Measurements from ENCODE around the gene ARV1. TPM values are rescaled to one million over a fixed set of nuclear protein-coding genes. Genes with fewer than 3 reads are reported as not detected.

Gene ARV1
- total RNA-seq, 1 experiment from 2014 or later, result 25.9 TPM

DNA sequence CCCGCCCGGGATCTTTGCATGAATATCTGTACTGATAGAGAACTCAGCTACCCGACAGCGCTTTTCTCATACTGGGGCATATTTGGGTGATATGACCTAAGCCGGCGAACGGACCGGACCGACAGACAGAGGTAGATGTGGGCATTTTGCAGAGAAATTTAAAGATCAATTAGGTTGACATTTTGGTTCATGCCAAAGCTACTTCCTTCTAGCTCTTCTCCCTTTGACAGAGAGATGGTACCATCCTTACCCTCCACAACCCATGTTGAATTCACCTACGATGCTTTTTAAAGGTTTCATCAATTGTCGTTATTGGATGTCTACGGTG is 459 bp downstream of the ARV1 start:
- TF ChIP-seq POLR2AphosphoS5 (IDR thresholded peaks at IDR 0.05; ENCODE audit: low read depth, low read length), result no peak
- TF ChIP-seq, protein P1, sequence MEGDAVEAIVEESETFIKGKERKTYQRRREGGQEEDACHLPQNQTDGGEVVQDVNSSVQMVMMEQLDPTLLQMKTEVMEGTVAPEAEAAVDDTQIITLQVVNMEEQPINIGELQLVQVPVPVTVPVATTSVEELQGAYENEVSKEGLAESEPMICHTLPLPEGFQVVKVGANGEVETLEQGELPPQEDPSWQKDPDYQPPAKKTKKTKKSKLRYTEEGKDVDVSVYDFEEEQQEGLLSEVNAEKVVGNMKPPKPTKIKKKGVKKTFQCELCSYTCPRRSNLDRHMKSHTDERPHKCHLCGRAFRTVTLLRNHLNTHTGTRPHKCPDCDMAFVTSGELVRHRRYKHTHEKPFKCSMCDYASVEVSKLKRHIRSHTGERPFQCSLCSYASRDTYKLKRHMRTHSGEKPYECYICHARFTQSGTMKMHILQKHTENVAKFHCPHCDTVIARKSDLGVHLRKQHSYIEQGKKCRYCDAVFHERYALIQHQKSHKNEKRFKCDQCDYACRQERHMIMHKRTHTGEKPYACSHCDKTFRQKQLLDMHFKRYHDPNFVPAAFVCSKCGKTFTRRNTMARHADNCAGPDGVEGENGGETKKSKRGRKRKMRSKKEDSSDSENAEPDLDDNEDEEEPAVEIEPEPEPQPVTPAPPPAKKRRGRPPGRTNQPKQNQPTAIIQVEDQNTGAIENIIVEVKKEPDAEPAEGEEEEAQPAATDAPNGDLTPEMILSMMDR (IDR thresholded peaks at IDR 0.05), result no peak
- TF ChIP-seq, protein P2, sequence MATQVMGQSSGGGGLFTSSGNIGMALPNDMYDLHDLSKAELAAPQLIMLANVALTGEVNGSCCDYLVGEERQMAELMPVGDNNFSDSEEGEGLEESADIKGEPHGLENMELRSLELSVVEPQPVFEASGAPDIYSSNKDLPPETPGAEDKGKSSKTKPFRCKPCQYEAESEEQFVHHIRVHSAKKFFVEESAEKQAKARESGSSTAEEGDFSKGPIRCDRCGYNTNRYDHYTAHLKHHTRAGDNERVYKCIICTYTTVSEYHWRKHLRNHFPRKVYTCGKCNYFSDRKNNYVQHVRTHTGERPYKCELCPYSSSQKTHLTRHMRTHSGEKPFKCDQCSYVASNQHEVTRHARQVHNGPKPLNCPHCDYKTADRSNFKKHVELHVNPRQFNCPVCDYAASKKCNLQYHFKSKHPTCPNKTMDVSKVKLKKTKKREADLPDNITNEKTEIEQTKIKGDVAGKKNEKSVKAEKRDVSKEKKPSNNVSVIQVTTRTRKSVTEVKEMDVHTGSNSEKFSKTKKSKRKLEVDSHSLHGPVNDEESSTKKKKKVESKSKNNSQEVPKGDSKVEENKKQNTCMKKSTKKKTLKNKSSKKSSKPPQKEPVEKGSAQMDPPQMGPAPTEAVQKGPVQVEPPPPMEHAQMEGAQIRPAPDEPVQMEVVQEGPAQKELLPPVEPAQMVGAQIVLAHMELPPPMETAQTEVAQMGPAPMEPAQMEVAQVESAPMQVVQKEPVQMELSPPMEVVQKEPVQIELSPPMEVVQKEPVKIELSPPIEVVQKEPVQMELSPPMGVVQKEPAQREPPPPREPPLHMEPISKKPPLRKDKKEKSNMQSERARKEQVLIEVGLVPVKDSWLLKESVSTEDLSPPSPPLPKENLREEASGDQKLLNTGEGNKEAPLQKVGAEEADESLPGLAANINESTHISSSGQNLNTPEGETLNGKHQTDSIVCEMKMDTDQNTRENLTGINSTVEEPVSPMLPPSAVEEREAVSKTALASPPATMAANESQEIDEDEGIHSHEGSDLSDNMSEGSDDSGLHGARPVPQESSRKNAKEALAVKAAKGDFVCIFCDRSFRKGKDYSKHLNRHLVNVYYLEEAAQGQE (IDR thresholded peaks at IDR 0.05; ENCODE audit: insufficient read depth in 1 of 2, low read depth in 2 of 2, low read length in 1 of 2), result no peak
- TF ChIP-seq SIN3A (IDR thresholded peaks at IDR 0.05; ENCODE audit: borderline replicate concordance, insufficient read depth, low read depth, low read length), result no peak
- TF ChIP-seq TCF7L2 (IDR thresholded peaks at IDR 0.05; ENCODE audit: low read depth, low read length), result no peak
- peak overlapping the region; percentile 88 for H3K27ac ChIP-seq (ENCODE audit: low read length)
- intact Hi-C loops (cut with micrococcal nuclease; ENCODE audit: unreplicated experiment), result no loop called here
- no peak for ATAC-seq
- peaks cover 2% of the 10 kb centered on the region for H3K36me3 ChIP-seq (ENCODE audit: control insufficient read depth, insufficient read depth, low read length)
- POLR2A ChIA-PET, result no interaction called here
- no peaks in the 10 kb centered on the region for H3K9me3 ChIP-seq (ENCODE audit: control insufficient read depth, insufficient read depth, low read depth, low read length)
- CTCF ChIA-PET, result no interaction called here
- H3K4me1 ChIP-seq (ENCODE audit: control insufficient read depth, insufficient read depth, low read length), result peaks cover 9% of the 10 kb centered on the region
- TSS peak; percentile 78 for BruUV-seq (replicated peaks)
- H3K4me3 ChIP-seq (ENCODE audit: low read depth in 2 of 2, low read length in 2 of 2), result peak overlapping the region; percentile 95 to 96
- H3K27me3 ChIP-seq (ENCODE audit: control insufficient read depth, insufficient read depth, low read length), result no peaks in the 10 kb centered on the region
- DNase-seq (ENCODE audit: low read depth, low spot score), result no peak
- in situ Hi-C loops (cut with HindIII; ENCODE audit: low pct_unique_long_range_greater_than_20kb, low sequenced_read_pairs), result no loop called here

DNA sequence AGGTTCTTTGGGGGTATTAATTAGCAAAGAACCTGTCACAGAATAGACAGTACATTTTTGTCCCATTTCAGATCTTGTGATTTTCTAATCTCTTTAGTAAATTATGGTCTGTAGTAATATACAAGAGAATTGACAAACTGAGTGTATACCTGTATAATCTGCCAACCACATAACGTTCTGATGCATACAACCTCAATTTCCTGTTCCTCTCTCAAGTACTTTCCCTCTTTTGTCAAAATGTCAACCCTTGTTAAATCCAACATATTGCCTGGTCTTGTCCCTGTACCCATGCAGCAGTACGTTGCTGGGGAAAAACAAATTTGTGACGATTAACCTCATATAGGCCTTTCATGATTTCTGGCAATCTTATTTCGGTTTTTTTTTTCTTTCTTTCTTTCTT is 1.1 kb downstream of the ARV1 start:
- no peak for ATAC-seq
- Histone ChIP-seq H3K36me3 (ENCODE audit: control insufficient read depth, insufficient read depth, low read length) (peaks cover 2% of the 10 kb centered on the region), H3K4me3 (ENCODE audit: low read depth in 2 of 2, low read length in 2 of 2) (peak overlapping the region; percentile 95 to 96), H3K9me3 (ENCODE audit: control insufficient read depth, insufficient read depth, low read depth, low read length) (no peaks in the 10 kb centered on the region), H3K27ac (ENCODE audit: low read length) (peak overlapping the region; percentile 88), H3K4me1 (ENCODE audit: control insufficient read depth, insufficient read depth, low read length) (peaks cover 9% of the 10 kb centered on the region), H3K27me3 (ENCODE audit: control insufficient read depth, insufficient read depth, low read length) (no peaks in the 10 kb centered on the region)
- TF ChIP-seq TCF7L2 (IDR thresholded peaks at IDR 0.05; ENCODE audit: low read depth, low read length), result no peak
- TF ChIP-seq, protein P2 (IDR thresholded peaks at IDR 0.05; ENCODE audit: insufficient read depth in 1 of 2, low read depth in 2 of 2, low read length in 1 of 2), result no peak
- no peak for TF ChIP-seq SIN3A (IDR thresholded peaks at IDR 0.05; ENCODE audit: borderline replicate concordance, insufficient read depth, low read depth, low read length)
- TF ChIP-seq, protein P1 (IDR thresholded peaks at IDR 0.05), result no peak
- TF ChIP-seq POLR2AphosphoS5 (IDR thresholded peaks at IDR 0.05; ENCODE audit: low read depth, low read length), result no peak
- POLR2A ChIA-PET, result no interaction called here
- no TSS peak for BruUV-seq (replicated peaks)
- in situ Hi-C loops (cut with HindIII; ENCODE audit: low pct_unique_long_range_greater_than_20kb, low sequenced_read_pairs) (no loop called here), intact Hi-C loops (cut with micrococcal nuclease; ENCODE audit: unreplicated experiment) (no loop called here)
- DNase-seq (ENCODE audit: low read depth, low spot score), result no peak
- CTCF ChIA-PET, result no interaction called here

Data from Panc1 (cell line).